Measurements from ENCODE around the gene ANKRD9. TPM values are rescaled to one million over a fixed set of nuclear protein-coding genes. Genes with fewer than 3 reads are reported as not detected.

ANKRD9 gene
- total and polyA plus RNA-seq, 3 experiments from 2014 or later: 1.3 to 12.1 (median 10.1) TPM

DNA sequence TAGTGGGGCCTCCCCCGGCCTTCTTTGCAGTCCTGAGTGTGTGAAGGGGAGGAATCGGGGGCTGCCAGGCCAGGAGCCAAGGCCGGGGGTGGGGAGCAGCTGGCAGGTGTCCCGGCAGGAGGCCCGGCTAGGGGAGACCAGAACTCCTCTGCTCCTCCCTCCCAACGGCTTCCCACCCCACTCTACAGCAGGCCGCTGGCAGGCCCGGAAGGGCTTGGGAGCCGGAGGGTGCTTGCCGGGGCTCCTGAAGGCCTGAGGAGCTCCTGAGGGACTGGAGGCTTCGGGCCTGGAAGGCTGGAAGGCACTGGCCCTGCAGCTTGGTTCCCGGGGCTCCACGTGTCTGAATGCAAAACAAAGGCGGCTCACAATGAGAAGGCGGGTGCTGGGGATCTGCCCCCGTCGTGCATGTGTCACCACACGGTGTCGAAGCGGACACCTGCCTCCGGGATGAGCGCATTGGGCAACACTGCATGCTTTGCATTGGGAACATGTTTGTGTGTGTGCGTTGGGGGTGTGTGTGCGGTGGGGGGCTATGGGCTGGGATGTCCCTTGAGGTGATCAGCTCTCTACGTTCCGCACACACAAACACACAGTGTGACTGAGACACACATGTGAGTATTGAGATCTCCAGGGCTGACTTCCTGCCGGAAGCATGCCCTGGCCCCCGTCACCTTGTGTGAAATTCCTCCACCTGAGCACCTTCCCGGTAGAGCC lies 30.9 kb upstream of the ANKRD9 start:
- H3K36me3 Mint-ChIP-seq: no peaks in the 10 kb centered on the region
- Histone ChIP-seq H3K9me3 (ENCODE audit: low read length) (no peaks in the 10 kb centered on the region), H3K36me3 (ENCODE audit: insufficient read depth, low read length) (no peaks in the 10 kb centered on the region), H3K27ac (ENCODE audit: low read depth, low read length) (no peak overlapping the region), H3K4me1 (ENCODE audit: insufficient read depth, low read length) (no peaks in the 10 kb centered on the region), H3K27me3 (ENCODE audit: insufficient read depth, low read length, poor library complexity, severe bottlenecking) (peaks cover 4% of the 10 kb centered on the region), H3K4me3 (ENCODE audit: low read length) (no peak overlapping the region)
- ChIA-PET POLR2A (no interaction called here), CTCF (no interaction called here)
- H3K4me1 Mint-ChIP-seq: peaks cover 2 to 3% (median 3%) of the 10 kb centered on the region in 3 donors
- peaks cover 10 to 21% of the 10 kb centered on the region in 2 donors for H3K27me3 Mint-ChIP-seq
- DNase-seq: no peak
- H3K27ac Mint-ChIP-seq: peak overlapping the region in 1 of 8 donors; percentile 65
- H3K4me3 Mint-ChIP-seq: no peak overlapping the region
- H3K9me3 Mint-ChIP-seq: no peaks in the 10 kb centered on the region

DNA sequence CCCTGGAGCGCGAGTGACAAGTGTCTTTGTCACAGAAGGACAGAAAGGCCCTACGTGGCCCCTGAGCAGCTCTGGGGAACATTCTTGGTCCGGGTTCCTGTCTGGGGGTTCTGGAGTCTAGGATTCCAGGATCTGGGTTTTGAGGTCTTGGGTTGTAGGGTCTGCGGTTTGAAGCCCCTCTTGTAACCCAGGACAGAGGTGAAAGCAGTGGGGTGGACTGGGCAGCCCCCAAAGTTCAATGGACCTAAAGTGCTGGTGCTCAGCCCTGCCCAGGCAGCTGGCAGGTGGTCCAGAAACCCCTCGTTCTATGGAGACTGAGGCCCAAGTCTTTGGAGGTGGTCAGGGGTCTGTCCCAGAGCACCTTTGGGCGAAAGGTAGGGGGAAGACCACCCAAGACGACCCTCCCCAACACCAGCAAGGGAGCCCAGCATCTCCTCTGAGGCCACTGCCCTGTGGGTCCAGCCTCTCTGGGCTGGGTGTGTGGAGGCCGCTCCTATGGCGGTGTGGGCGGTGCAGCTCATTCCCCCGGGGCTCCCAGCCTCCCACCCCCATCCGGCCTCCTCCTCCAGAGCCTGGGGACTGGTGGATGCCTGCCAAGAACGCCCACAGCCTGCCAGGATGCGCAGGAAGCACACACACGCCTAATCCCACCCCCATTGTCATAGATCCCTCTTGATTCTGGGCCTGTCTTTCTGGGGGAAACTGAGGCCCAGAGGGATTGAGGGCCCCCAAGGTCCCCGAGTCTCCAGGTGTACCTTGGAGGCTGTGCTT lies 30.2 kb upstream of the ANKRD9 start:
- no peak for DNase-seq
- H3K9me3 Mint-ChIP-seq: no peaks in the 10 kb centered on the region
- H3K4me3 Mint-ChIP-seq: no peak overlapping the region
- H3K4me1 ChIP-seq (ENCODE audit: insufficient read depth, low read length): no peaks in the 10 kb centered on the region
- H3K36me3 Mint-ChIP-seq: no peaks in the 10 kb centered on the region
- POLR2A ChIA-PET: no interaction called here
- peaks cover 0 to 3% (median 0%) of the 10 kb centered on the region in 3 donors for H3K4me1 Mint-ChIP-seq
- H3K27ac ChIP-seq (ENCODE audit: low read depth, low read length): no peak overlapping the region
- no peaks in the 10 kb centered on the region for H3K9me3 ChIP-seq (ENCODE audit: low read length)
- H3K36me3 ChIP-seq (ENCODE audit: insufficient read depth, low read length): no peaks in the 10 kb centered on the region
- H3K4me3 ChIP-seq (ENCODE audit: low read length): no peak overlapping the region
- H3K27me3 Mint-ChIP-seq: peaks cover 6 to 16% of the 10 kb centered on the region in 2 donors
- CTCF ChIA-PET: no interaction called here
- no peak overlapping the region for H3K27ac Mint-ChIP-seq
- no peaks in the 10 kb centered on the region for H3K27me3 ChIP-seq (ENCODE audit: insufficient read depth, low read length, poor library complexity, severe bottlenecking)

DNA sequence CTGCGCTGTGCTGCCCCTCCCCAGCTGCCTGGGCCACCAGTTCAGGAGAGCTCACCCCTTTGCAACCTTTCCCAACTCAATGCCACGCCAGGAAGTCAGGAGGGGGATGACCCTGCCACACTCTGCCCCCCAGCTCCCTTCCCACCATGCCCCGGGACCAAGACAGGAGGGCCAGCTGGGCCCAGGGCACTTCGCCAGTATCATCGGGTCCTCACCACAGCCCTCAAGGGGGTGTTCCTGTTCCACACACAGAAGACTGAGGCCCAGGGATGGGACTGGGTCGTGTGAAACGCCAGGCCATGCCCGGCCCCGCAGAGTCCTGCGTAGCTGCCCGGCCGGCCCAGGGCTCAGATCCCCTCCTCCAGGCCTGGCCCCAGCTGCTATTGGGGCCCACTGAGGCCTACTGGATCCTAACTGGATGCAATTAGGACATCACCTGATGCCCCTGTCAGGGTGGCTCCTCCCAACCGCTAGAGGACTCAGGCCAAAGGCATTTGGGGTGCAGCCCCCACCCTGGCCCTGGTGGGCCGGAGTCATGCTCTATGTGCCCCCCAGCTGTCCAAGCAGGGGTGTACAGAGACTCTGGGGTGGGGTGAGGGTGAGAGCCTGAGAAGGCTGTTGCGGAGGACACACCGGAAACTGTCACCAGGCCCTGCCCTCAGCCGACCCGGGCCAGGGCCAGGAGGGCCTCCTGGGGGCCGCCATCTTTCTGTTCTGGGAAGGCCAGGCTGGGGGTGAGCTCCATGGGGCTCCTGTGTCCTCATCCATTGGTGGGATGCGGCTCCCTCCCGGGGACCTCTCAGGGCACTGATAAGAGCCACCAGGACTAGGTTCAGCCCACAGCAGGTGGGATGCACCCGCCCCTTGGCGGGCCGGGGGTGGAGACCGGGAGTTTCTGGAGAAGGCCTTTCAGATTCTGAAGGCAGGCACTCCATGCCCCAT lies 29.3 kb upstream of the ANKRD9 start:
- no peaks in the 10 kb centered on the region for H3K27me3 ChIP-seq (ENCODE audit: insufficient read depth, low read length, poor library complexity, severe bottlenecking)
- Mint-ChIP-seq H3K27ac (no peak overlapping the region), H3K36me3 (no peaks in the 10 kb centered on the region), H3K4me1 (peaks cover 0 to under 1% (median 0%) of the 10 kb centered on the region in 3 donors), H3K9me3 (no peaks in the 10 kb centered on the region), H3K4me3 (no peak overlapping the region), H3K27me3 (peaks cover 4 to 11% of the 10 kb centered on the region in 2 donors)
- no peak overlapping the region for H3K27ac ChIP-seq (ENCODE audit: low read depth, low read length)
- ChIA-PET CTCF (interaction anchor here (2.0 kb wide), 1 partner anchor 14 kb away, joined by 9 read pairs; no protein-coding TSS in a partner anchor), POLR2A (no interaction called here)
- DNase-seq: no peak
- no peaks in the 10 kb centered on the region for H3K4me1 ChIP-seq (ENCODE audit: insufficient read depth, low read length)
- no peaks in the 10 kb centered on the region for H3K9me3 ChIP-seq (ENCODE audit: low read length)
- no peak overlapping the region for H3K4me3 ChIP-seq (ENCODE audit: low read length)
- no peaks in the 10 kb centered on the region for H3K36me3 ChIP-seq (ENCODE audit: insufficient read depth, low read length)

DNA sequence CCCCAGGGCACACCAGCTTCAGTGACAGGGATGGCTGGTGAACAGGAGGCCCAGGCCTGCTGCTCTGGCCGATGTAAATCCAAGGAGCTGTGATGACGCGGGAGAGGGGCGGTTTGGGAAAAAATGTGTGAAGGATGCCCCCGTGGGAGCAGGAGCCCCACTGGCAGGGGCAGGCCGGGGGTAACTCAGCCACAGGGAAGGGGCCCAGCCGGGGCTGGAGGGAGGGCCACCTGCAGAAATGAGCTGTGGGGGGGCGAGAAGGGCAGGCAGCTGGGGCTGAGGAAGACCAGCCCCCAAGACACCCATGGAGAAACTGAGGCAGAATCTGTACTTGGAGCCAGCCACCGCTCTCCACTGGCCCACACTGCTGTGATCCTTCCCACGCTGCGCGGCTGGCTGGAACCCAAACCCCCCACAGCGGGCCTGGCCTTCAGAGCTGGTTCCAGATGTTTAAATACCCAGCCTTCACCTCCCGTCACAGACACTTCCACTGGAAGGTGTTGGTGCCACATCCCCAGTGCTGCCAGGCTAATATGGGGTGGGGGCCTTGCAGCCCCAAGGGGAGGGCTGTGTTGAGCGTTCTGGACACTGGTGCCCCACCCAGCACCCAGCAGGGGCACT lies 28.5 kb upstream of the ANKRD9 start:
- ChIA-PET POLR2A (no interaction called here), CTCF (interaction anchor here (2.0 kb wide), 1 partner anchor 14 kb away, joined by 9 read pairs; no protein-coding TSS in a partner anchor)
- H3K27ac Mint-ChIP-seq: peak overlapping the region in 1 of 8 donors; percentile 58
- H3K27me3 Mint-ChIP-seq: peaks cover 4% of the 10 kb centered on the region in 2 donors
- no peak overlapping the region for H3K4me3 Mint-ChIP-seq
- no peak for DNase-seq
- H3K27me3 ChIP-seq (ENCODE audit: insufficient read depth, low read length, poor library complexity, severe bottlenecking): no peaks in the 10 kb centered on the region
- no peaks in the 10 kb centered on the region for H3K4me1 Mint-ChIP-seq
- no peaks in the 10 kb centered on the region for H3K9me3 ChIP-seq (ENCODE audit: low read length)
- H3K4me1 ChIP-seq (ENCODE audit: insufficient read depth, low read length): no peaks in the 10 kb centered on the region
- no peaks in the 10 kb centered on the region for H3K9me3 Mint-ChIP-seq
- H3K27ac ChIP-seq (ENCODE audit: low read depth, low read length): no peak overlapping the region
- H3K4me3 ChIP-seq (ENCODE audit: low read length): no peak overlapping the region
- H3K36me3 ChIP-seq (ENCODE audit: insufficient read depth, low read length): no peaks in the 10 kb centered on the region
- H3K36me3 Mint-ChIP-seq: no peaks in the 10 kb centered on the region

DNA sequence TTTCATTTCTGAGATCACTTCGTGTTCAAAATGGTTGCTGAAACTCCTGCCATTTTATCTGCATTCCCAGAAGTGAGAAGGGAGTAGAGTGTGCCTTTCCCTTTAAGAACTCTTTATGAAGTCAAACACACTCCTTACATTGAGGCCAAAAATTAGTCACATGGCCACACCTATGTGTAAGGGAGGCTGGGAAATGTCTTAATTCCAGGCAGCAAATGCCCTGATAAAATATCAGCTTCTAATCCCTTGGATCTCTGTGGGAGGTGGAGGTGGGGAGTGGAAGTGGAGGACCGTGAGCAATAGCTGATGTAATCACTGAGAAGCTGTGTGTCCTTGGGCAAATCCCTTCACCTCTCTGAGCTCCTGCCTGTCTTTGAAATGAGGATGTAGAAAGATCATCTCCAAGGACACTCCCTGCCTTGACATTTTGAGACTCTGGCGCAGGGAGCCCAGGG lies 22.7 kb upstream of the ANKRD9 start:
- H3K36me3 ChIP-seq (ENCODE audit: insufficient read depth, low read length): no peaks in the 10 kb centered on the region
- POLR2A ChIA-PET: no interaction called here
- Mint-ChIP-seq H3K36me3 (no peaks in the 10 kb centered on the region), H3K27me3 (no peaks in the 10 kb centered on the region), H3K4me1 (no peaks in the 10 kb centered on the region), H3K27ac (no peak overlapping the region), H3K4me3 (no peak overlapping the region), H3K9me3 (no peaks in the 10 kb centered on the region)
- no peaks in the 10 kb centered on the region for H3K9me3 ChIP-seq (ENCODE audit: low read length)
- DNase-seq: no peak
- H3K27me3 ChIP-seq (ENCODE audit: insufficient read depth, low read length, poor library complexity, severe bottlenecking): no peaks in the 10 kb centered on the region
- CTCF ChIA-PET: interaction anchor here (0.8 kb wide), 1 partner anchor 16 kb away, joined by 3 read pairs; no protein-coding TSS in a partner anchor
- H3K4me1 ChIP-seq (ENCODE audit: insufficient read depth, low read length): no peaks in the 10 kb centered on the region
- H3K27ac ChIP-seq (ENCODE audit: low read depth, low read length): no peak overlapping the region
- H3K4me3 ChIP-seq (ENCODE audit: low read length): no peak overlapping the region

DNA sequence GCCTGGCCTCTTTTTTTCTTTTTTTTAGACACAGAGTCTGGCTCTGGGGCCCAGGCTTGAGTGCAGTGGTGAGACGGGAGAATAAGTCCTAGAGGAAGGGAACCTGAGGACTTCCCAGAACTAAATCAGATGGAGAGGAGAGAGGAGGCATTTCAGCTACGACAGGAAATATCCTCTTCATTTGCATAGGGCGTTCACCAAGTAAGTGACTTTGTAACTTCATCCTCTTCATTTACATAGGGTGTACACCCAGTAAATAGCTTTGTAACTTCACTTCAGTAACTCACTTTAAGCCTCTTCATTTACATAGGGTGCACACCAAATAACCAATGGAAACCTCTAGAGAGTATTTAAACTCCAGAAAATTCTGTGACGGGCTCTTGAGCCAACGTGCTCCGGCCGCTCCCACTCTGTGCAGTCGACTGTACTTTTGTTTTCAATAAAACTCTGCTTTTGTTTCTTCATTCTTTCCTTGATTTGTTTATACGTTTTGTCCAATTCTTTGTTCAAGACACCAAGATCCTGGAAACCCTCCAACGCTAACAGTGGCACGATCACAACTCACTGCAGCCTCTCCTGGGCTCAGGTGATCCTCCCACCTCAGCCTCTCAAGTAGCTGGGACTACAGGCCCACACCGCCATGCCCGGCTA lies 21.4 kb upstream of the ANKRD9 start:
- H3K27ac Mint-ChIP-seq: no peak overlapping the region
- no peaks in the 10 kb centered on the region for H3K27me3 Mint-ChIP-seq
- H3K4me1 ChIP-seq (ENCODE audit: insufficient read depth, low read length): no peaks in the 10 kb centered on the region
- ChIA-PET POLR2A (no interaction called here), CTCF (no interaction called here)
- H3K27ac ChIP-seq (ENCODE audit: low read depth, low read length): peak overlapping the region; percentile 43
- peaks cover 0 to under 1% (median 0%) of the 10 kb centered on the region in 3 donors for H3K4me1 Mint-ChIP-seq
- H3K9me3 ChIP-seq (ENCODE audit: low read length): no peaks in the 10 kb centered on the region
- H3K36me3 ChIP-seq (ENCODE audit: insufficient read depth, low read length): no peaks in the 10 kb centered on the region
- no peaks in the 10 kb centered on the region for H3K9me3 Mint-ChIP-seq
- DNase-seq: no peak
- no peaks in the 10 kb centered on the region for H3K36me3 Mint-ChIP-seq
- no peak overlapping the region for H3K4me3 ChIP-seq (ENCODE audit: low read length)
- no peak overlapping the region for H3K4me3 Mint-ChIP-seq
- no peaks in the 10 kb centered on the region for H3K27me3 ChIP-seq (ENCODE audit: insufficient read depth, low read length, poor library complexity, severe bottlenecking)

DNA sequence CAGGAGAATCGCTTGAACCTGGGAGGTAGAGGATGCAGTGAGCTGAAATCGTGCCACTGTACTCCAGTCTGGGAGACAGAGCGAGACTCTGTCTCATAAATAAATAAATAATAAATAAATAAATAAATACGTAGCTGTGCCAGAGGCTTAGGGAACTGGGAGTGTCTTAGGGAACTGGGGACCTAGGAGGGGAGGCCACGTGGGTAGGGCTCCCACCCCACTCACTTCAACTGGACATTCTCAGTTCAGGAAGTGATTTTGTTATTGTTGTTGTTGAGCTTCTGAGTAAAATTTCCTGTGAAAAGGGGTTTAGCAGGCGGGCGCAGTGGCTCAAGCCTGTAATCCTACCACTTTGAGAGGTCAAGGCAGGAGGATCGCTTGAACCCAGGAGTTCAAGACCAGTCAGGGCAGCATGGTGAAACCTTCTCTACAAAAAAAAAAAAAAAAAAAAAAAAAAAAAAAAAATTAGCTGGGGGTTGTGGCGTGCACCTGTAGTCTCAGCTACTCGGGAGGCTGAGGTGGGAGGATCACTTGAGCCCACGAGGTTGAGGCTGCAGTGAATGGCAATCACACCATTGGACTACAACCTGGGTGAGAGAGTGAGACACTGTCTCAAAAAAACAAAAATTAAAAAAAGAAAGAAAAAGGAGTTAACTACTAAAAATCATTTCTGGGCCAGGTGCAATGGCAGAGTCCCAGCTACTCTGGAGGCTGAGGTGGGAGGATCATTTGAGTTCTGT lies 19.0 kb upstream of the ANKRD9 start:
- H3K9me3 ChIP-seq (ENCODE audit: low read length): no peaks in the 10 kb centered on the region
- no peaks in the 10 kb centered on the region for H3K36me3 Mint-ChIP-seq
- H3K4me1 ChIP-seq (ENCODE audit: insufficient read depth, low read length): peaks cover 16% of the 10 kb centered on the region
- H3K4me3 ChIP-seq (ENCODE audit: low read length): no peak overlapping the region
- H3K27ac Mint-ChIP-seq: peak overlapping the region in 3 of 8 donors; percentile 32 to 85 (median 36)
- H3K9me3 Mint-ChIP-seq: no peaks in the 10 kb centered on the region
- CTCF ChIA-PET: interaction anchor here (0.6 to 1.3 kb wide), 3 partner anchors 90 to 1237 kb away, joined by 4 read pairs; no protein-coding TSS in a partner anchor
- POLR2A ChIA-PET: no interaction called here
- no peak overlapping the region for H3K4me3 Mint-ChIP-seq
- H3K27me3 Mint-ChIP-seq: no peaks in the 10 kb centered on the region
- H3K27me3 ChIP-seq (ENCODE audit: insufficient read depth, low read length, poor library complexity, severe bottlenecking): no peaks in the 10 kb centered on the region
- no peak overlapping the region for H3K27ac ChIP-seq (ENCODE audit: low read depth, low read length)
- DNase-seq: no peak
- peaks cover 15 to 23% (median 22%) of the 10 kb centered on the region in 3 donors for H3K4me1 Mint-ChIP-seq
- H3K36me3 ChIP-seq (ENCODE audit: insufficient read depth, low read length): no peaks in the 10 kb centered on the region
